ENCODE measurements around the gene MYL6B.
"Not testable (repeated sequence)": the region's sequence is repeated elsewhere in the genome, so short reads cannot be mapped to it uniquely, and the experiment has no call there.

The MYL6B gene

DNA sequence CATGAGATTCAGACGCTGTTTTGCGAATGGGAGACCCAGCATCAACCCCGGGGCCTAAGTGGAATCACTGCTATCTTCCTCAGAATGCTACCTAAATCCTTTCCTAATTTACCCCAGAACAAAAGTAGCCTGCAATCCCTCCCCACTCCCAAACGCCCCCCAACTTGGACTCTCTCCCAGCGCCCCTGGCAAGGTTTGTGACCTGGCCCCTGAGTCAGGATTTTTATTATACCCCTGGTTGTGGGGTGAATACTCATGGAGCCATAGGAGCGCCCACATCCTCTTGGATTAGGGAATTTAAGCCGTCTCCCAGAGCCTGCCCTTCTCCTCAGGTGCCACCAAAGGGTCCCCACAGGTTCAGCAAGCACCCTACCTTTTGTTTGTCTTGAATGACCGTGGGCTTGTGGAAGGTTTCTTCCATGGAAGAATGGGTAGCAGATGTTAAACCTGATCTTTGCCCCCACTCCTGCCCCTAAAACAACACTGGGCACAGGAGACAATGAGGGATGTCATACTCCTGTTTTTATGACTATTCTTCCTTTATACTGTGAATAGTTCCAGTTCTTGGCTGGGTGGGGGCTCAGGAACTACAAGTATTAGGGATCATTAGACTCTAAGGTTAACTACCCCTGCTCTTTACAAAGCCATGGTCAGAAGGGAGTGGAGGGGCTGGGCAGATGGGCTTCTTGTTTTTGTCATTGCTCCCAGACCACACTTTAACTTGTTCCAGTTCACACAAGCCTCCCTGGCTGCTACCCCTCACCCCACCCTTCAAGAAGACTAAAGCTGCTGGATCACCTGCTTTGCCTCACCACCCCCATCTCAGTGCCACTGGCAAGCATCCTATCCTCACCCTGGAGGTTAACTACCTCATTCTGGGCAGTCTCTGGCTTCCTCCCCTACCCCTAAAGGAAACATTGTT is 630 bp downstream of the MYL6B start:
- no peak for DNase-seq (ENCODE audit: low read depth)

DNA sequence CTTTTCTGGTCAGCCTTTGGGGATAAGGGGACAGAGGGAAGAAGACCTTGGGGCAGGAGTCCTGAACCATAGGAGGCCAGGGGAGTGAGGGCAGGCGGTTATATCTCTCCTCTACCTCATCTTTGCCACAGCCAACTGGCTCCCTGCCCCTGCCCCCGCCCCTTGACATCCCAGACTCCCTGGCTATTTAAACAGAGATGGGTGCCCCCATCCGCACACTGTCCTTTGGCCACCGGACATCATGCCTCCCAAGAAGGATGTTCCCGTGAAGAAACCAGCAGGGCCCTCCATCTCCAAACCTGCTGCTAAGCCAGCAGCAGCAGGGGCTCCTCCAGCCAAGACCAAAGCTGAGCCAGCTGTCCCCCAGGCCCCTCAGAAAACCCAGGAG is 1.3 kb downstream of the MYL6B start:
- DNase-seq (ENCODE audit: low read depth), result no peak

DNA sequence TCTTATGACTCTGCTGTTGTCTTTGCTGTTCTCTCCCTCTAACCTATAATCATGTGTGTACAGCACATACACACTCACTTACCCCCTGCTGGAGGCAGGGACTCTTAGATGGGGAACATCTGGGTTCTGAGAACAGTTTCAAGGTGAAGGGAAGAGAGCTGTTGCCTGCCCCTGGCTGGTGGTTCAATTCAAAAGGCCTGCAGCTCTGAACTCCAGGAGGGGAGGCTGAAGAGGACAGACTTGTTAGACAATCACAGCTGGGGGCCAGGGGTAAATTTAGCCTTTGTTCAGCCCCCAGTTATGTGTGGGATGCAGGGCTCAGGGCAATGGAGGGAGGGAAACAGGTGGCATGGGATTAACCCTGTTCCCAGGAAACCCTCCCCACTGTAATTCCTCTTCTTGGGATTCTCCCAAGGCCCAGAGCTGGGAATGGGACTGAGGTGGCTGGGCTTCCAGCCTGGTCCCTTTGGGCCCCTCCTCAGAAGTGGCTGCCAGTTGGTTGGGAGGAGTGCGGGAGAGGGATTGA is 1.9 kb downstream of the MYL6B start:
- DNase-seq (ENCODE audit: low read depth), result no peak

DNA sequence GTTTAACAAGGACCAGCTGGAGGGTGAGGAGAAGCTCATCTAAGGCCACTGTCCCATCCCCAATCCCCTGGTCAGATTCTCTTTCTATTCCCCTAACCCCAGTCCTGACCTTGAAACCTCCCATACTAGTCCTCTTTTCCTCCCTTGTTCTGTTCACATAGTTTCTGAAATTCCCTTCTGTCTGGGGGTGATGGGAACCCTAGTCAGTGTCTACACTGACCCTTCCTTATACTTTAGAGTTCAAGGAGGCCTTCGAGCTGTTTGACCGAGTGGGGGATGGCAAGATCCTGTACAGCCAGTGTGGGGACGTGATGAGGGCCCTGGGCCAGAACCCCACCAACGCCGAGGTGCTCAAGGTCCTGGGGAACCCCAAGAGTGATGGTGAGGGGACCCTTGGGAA is 2.4 kb downstream of the MYL6B start:
- no peak for DNase-seq (ENCODE audit: low read depth)

DNA sequence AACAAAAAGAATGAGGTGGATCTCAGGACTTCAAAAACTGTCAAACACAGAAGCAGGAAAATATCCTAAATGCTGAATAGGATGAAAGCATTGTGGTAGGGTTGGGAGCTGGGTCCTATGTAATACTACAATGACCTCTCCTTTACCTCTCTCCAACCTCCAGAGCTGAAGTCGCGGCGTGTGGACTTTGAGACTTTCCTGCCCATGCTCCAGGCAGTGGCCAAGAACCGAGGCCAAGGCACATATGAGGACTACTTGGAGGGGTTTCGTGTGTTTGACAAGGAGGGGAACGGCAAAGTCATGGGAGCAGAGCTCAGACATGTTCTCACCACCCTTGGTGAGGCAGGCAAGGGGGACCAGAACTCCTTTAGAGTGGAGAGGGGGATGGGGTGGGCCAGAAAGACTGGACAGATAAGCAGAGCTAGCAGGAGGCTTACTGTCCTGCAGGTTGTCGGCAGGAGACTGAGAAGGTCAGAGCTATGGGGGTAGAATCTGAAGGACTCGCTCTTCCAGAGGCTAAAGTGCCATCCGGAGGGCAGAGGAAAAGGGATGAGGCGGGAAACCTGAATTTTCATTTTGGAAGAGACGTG is 3.0 kb downstream of the MYL6B start:
- DNase-seq (ENCODE audit: low read depth), result no peak

DNA sequence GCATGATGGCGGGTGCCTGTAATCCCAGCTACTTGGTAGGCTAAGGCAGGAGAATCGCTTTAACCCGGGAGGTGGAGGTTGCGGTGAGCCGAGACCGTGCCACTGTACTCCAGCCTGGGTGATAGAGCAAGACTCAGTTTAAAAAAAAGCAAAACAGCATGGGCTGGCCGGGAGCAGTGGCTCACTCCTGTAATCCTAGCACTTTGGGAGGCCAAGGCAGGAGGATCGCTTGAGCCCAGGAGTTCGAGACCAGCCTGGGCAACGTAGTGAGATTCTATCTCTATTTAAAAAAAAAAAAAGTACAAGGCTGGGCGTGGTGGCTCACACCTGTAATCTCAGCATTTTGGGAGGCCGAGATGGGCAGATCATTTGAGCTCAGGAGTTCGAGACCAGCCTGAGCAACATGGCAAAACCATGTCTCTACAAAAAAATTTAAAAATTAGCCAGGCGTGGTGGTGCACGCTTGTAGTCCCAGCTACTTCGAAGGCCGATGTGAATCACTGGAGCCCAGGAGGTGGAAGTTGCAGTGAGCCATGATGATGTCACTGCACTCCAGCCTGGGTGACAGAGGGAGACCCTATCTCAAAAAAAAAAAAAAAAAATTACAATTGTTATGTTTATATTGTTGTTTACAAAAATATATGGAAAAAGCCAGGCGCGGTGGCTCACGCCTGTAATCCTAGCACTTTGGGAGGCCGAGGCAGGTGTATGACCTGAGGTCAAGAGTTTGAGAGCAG is 4.2 kb downstream of the MYL6B start:
- not testable (repeated sequence) for DNase-seq (ENCODE audit: low read depth)

DNA sequence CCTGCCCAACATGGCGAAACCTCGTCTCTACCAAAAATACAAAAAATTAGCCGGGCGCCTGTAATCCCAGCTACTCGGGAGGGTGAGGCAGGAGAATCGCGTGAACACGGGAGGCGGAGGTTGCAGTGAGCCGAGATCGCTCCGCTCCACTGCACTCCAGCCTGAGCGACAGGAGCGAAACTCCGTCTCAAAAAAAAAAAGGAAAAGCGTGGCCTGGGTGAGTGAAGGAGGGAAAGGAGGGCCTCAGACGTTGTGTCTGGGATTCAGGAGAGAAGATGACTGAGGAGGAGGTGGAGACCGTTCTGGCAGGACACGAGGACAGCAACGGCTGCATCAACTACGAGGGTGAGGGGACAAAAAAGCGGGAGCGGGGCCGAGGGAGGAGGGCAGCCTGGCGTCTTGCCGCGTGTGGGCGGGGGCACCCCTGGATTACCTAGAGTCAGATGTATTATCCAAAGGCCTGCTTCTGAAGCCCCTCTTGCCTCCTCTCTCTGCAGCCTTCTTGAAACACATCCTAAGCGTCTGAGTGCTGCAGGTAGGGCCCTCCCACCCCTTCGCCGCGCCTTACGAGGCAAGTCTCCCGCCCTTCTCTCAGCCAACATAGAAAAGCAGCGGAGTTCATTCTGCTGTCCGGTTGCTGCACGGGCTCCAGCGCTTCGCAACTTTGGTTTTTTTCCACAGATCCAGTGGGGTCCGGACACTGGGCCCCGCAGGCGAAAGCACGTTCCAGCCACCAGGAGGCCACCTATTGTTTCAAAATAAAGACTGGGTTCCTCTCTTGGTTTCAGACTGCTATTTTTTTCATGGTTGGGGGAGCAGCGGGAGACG is 5.0 kb downstream of the MYL6B start:
- peak; percentile 32 for DNase-seq (ENCODE audit: low read depth)

DNA sequence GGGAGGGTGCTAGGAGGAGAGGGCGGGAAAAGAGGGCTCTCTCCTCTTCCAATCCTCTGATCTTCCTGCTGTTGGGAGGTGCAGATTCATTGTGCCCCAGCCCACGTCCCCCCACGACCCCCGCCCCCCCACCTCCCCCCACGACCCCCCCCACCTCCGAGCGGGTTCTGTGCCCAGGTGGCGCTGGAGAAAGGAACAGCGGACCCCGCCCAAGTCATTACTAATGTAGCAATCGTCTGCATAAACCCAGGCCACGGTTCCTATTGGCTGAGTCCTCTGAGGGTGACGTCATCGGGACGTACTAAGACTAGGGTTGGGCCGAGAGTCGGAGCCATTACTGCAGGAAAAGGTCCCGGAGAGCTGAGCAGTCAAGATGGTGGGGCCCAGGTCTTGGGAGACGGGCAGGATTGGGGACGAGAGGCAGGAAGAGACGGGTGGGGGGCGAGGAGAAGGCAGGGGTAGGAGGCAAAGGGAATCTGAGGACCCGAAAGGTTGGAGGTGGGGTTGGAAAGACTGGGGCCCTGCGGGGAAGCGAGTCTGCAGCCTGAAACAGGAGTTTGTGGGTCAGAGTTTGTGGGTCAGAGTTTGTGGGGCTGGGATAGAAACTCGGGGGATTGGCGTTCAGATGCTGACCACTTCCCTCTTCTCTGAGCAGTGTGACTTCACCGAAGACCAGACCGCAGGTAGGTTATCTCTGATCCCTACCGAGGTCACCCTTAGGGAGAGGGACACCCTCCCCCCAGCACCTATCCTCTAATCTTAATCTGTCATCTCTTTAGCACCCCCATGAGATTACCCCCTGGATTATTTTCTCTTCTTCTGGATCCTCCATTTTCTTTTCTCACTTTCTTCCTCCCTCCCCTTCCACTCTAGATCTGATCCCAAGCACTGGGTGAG is 5.9 kb downstream of the MYL6B start, which contains the start of gene MYL6:
TSS of gene MYL6 (plus strand) at position 331 of the 897 bp plus-strand sequence. CDS start at position 374, 43 bp downstream.
- DNase-seq (ENCODE audit: low read depth), result peak; percentile 88

DNA sequence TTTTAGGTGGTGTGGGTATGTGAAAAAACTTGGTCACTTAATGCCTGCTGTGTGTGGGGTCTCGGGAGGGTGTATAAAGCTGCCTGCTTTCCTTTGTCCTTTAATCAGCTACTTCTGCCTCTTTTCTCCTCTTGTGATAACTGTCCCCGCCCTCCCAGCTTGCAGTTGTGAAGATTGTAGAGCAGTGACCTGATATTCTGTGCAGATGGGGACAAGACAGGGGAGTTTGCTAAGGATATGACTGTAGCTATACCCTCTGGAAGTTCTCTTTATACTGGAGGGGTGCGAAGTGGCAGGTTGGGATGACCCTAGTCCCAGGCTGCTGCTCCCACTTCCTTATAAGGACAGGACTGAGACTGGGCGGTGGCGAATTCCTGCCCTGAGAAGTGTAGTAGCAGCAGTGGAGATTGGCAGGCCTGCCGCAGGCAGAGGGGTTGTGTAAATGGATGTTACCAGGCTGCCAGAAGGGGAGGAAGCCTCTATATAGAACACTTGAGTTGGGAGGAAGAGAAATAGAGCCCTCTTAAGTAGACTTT is 6.6 kb downstream of the MYL6B start:
- DNase-seq (ENCODE audit: low read depth), result no peak

DNA sequence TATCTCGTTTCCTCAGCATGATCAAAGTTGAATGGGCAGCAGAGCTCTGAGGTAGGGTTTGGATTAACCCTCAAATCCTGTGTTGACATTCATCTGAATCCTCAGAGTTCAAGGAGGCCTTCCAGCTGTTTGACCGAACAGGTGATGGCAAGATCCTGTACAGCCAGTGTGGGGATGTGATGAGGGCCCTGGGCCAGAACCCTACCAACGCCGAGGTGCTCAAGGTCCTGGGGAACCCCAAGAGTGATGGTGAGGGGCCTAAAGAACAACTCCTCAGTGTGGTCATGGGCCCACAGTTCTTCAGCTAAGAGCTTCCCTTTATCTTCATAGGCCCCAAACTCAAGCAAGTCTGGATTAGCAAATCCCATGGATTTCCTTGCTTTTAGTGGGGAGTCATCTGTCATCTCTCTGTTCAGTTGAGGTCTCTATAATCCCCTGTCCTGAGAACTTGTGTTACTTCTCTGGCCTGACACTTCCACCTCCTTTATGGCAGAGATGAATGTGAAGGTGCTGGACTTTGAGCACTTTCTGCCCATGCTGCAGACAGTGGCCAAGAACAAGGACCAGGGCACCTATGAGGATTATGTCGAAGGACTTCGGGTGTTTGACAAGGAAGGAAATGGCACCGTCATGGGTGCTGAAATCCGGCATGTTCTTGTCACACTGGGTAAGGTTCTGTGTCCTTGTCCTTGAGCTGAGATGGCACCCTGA is 7.2 kb downstream of the MYL6B start:
- DNase-seq (ENCODE audit: low read depth), result no peak

DNA sequence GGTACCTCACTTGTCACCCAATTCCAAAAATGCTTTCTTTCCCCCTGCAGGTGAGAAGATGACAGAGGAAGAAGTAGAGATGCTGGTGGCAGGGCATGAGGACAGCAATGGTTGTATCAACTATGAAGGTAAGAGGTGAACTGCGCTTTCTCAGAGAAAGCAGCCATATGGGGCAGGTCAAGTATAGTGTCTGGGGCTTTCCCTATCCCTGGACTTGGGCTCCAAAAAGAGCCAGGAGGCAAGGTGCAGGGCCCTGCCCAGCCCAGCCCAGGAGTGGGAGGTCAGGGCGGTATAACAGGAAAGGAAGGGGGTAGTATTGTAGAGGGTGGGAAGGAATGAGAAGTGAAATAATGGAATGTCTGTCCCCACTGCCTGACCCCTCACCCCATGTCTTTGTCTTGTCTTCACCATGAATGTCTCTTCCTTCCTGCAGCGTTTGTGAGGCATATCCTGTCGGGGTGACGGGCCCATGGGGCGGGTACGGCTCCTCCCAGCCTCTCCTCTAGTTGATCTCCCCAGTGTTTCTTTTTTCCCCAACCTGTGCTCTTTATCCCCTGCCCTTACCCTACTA is 7.9 kb downstream of the MYL6B start:
- DNase-seq (ENCODE audit: low read depth), result peak; percentile 43

DNA sequence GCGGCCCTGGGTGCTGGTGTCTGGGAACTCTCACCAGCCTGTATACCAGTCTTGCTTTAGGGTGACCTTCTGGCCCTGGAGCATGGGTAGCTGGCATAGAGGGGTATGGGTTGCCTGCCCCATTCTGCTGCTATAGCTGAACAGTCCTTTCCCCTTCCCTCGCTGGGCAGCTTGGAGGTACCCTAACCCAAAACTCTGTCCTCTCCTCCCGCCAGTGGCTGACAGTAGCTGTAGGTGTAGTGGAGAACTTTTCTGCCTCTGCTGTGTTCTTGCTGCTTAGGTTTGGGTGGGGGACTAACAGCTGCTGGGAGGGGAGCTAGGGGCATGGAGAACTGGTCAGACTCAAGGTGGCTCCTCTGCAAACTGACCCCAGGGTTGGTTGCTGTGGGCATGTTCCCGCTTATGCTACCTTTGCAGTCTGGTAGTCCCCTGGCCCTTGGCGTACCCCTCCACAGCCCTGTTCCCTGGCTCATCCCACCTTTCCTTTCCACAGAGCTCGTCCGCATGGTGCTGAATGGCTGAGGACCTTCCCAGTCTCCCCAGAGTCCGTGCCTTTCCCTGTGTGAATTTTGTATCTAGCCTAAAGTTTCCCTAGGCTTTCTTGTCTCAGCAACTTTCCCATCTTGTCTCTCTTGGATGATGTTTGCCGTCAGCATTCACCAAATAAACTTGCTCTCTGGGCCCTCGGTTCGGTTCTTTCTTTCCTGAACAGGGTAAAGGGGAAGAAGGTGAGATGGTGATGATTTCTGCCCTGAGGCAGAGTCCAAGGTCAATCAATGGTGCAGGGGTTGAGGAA is 8.7 kb downstream of the MYL6B start:
- DNase-seq (ENCODE audit: low read depth), result no peak

DNA sequence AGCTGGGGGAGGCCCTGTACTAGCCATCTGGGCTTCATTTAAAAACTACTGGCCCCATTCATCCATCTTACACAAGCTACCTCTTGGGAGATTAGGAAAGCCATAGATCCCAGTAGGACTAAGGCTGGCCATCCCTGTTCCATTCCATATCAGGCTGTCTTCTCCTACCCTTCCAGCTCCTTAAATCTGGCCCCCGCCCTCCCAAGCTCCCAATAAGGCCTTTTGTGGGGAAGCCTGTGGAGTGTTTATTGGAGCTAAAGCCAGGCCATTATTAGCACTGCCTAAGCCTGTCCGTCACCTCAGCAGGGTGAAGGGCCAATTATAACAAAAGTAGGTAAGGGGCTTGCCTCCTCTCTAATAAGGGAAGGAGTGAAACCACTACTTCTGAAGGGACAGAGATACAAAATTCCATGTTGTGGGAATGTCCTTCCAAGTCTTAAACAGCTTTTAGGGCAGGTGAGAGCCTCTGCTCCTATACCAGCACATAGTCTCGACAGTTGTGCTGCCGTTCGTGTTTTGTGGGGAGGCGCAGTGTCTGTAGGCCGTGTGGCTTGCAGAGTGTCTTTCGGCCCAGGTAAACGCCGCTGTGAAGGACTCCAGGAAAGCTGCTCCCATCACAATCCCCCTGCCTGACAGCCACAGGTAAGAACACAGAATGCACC is 9.4 kb downstream of the MYL6B start:
- no peak for DNase-seq (ENCODE audit: low read depth)

DNA sequence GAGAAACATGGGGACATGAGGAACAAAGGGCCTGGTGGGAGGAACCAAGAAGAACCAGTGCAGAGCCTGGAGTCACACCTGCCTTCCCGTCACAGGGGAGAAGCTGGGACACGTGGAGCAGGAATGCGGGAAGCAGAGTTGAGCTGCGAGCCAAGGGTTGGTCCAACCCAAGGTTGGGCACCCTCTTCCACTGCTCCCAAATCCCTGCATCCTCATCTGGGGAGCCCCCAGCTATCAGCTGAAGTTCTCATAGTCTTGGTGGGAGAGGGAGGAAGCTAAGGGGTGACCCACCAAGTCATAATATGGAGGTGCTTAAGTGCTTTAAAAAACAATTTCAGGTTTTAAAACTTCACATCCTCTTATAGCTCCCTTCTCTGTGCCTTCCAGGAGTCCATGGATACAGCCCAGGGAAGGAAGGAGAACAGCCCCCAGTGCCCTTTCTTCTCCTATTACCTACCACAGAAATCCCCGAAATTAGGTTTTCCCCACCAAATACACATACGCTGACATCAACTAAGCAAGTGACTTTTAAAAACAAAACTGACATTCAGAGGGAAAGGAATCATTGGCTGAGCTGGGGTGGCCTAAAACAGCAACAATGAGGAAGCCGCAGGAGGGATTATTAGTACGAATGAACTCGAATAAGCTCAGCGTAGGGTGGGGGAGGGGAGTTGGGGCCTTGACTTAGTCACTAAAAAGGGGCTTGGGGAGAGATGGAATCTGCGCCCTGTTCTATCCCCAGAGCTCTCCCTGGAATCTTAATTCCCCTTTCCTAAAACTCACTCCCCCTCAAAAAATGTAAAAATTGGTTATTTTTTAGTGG is 10.3 kb downstream of the MYL6B start:
- no peak for DNase-seq (ENCODE audit: low read depth)

DNA sequence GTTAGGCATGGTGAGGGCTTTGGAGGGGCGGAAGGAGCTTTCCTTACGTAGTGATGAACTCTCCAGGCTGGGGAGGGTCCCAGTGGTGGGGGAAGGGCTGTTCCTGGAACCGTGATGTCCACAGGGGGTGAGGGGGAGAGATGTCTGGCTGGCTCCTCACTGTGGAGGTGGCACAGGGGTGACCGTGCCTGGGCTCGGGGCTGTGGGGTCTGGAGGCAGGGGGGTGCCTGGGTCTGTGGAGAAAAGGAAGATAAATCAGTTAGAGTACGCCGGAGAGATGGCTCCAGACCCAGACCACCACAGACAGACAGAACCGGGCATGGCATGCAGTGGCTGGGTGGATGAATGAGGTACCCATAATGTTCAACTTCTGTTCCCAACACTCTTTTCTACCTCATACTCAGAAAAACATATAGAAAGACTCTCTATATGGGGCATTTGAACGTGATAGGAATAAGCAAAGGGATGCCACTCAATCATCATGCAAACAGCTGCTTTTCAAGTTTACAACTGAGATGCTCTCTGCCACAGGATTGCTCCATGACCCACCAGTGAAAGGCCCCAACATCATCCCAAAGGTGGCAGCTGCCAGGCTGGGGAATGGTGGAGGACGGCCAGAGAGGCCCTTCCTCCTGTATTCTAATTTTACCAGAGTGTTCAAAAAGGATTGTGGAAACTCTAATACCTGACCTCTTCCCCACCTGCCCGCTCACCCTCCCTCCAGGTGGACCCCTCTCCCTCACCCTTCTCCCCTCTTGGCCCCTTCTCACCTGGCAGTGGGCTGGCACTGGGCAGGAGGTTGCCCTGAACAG is 11.4 kb downstream of the MYL6B start:
- no peak for DNase-seq (ENCODE audit: low read depth)

DNA sequence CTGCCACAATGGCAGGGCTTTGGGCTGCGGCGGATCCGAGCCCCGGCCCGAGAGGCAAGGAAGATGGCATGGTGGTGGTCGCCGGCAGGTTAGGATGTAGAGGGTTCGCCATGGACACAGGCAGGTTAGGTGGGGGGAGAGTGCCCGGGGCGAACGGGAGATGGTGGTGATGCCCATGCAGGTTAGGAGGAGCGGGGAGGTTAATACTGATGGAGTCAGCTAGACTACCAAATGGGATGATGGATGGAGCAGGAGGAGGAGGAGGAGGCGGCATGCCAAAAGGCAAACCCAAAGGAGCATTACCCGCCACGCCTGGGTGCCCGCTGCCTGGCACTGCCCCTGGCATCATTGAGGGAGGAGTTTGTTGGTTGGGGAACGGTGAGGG is 11.9 kb downstream of the MYL6B start:
- DNase-seq (ENCODE audit: low read depth), result no peak

Measured in stimulated activated CD4-positive, alpha-beta T cell treated with anti-CD3 and anti-CD28 coated beads, Interleukin-2, amount 100 ng/mL, for 4 hours (primary cell).